AG09309 (cell line): ENCODE results near the gene DAPK1.
A peak's percentile ranks its signal among the peaks of the same experiment; 100 is the strongest.

Source experiments
- DNase-seq: peaks from one replicate; pipeline ENCODE4 v3.0.0-alpha.2; 2010; ENCODE audit warnings: low read depth
- H3K4me3 ChIP-seq: 2 replicates; pipeline ENCODE4 v1.5.1; 2011; ENCODE audit warnings: mild to moderate bottlenecking, low read depth, low read length, moderate library complexity; ENCODE audit not compliant: control insufficient read depth
- CTCF ChIP-seq: IDR thresholded peaks from 2 replicates; pipeline ENCODE4 v1.5.1; 2011; ENCODE audit warnings: mild to moderate bottlenecking, low read depth, low read length, inconsistent platforms; ENCODE audit not compliant: insufficient read depth, control insufficient read depth; ENCODE audit errors: missing control alignments

Gene DAPK1

GRCh38 chr9:87595610-87596009 lies 97.9 kb downstream of the DAPK1 start:
- no peak for DNase-seq
- no peak overlapping the region for H3K4me3 ChIP-seq
- no peak for TF ChIP-seq CTCF

GRCh38 chr9:87596862-87597261 lies 99.2 kb downstream of the DAPK1 start:
- no peak for TF ChIP-seq CTCF
- H3K4me3 ChIP-seq = no peak overlapping the region
- no peak for DNase-seq

- DNase-seq = no peak
- no peak overlapping the region for H3K4me3 ChIP-seq
- no peak for TF ChIP-seq CTCF
Observed at GRCh38 chr9:87597710-87598443, 100.2 kb downstream of the DAPK1 start.

GRCh38 chr9:87599901-87600610 lies 102.4 kb downstream of the DAPK1 start:
- no peak overlapping the region; the same call in 1 of the 2 replicates for H3K4me3 ChIP-seq
- DNase-seq = peak; percentile 61
- TF ChIP-seq CTCF = no peak

GRCh38 chr9:87601176-87601575 lies 103.5 kb downstream of the DAPK1 start:
- no peak for DNase-seq

GRCh38 chr9:87601595-87601994 lies 103.9 kb downstream of the DAPK1 start:
- H3K4me3 ChIP-seq = no peak overlapping the region
- TF ChIP-seq CTCF = no peak
- no peak for DNase-seq

More at GRCh38 chr9:87601176-87601575, 103.5 kb downstream of the DAPK1 start:
- no peak overlapping the region for H3K4me3 ChIP-seq
- no peak for TF ChIP-seq CTCF
